ENCODE results near the gene MINK1.
A peak's percentile ranks its signal among the peaks of the same experiment; 100 is the strongest.

Gene MINK1

DNA sequence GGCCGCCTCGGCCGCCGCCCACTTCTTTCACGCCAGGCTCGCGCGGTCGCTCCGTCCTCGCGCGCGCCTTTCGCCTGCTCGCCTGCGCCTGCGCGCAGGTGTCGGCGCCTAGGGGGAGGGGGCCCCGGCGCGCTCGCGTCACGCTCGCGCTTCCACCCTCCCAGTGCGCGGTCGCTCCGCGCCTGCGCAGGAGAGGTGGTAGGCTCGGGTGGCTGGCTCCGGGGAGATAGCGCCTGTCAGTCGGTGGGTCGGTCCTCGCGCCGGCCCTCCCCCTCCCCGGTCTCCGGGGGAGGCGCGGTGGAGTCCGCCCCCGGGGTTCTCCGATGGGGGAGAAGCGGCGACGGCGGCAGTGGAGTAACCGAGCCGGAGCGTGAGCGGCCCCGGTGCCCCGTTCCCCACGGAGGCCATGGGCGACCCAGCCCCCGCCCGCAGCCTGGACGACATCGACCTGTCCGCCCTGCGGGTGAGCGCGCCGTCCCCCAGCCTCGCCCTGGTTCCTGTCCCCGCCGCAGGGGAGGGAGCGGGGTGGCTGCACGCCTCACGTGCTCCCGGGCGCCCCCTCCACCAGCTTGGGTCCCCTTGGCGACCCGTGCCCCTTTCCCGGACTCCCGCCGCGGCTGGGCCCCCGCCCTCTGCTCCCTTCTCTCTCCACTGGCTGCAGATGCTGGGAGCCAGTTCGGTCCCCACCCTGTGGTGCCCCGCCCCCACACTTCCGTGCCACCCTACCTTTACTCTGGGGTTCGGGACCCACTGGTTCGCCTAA lies at the start of gene MINK1:
Gene MINK1 (plus strand): TSS at position 163 of the 763 bp plus-strand sequence. CDS start 244 bp downstream, at position 407.
- peak; percentile 87 for DNase-seq

DNA sequence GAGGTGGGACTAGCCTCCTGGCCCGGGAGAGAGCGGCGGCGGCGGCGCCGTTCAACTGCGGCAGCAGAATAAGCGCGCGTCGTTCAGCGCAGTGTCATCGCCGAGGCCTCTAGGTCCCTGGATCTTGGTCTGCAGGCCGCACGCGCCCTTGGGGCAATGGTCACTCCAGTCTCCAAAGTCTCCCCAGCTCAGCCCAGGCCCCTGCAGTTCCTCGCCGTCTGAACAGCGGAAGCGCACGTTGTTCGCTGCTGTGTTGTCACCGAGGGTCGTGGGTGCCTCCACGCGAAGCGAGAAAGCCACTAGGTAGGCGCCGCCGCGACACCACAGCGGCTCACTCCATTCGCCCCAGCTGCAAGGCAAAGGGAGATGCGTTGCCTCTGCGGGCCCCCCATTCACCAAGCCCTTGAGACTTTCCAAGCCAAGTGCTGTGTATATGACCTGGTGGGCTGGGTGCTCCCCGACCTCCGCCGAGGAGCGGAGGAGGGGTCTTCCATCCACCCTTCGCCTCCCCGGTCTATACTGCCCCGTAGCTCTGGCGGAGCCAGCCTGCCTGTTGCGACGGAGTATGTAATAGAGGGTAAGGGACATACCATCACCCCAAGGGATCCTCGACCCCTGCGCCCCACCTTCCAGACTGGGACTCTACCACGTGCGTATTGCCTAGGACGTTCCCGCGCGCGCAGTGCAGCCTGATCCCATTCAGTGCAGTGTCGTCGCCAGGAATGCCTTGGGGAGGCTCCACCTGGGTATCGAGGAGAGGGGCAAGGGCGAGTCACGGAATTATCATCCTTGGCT lies 47.6 kb upstream of the MINK1 start:
- no peak for DNase-seq

- no peak for DNase-seq
Measured at GRCh38 chr17:4786106-4786511, 47.0 kb upstream of the MINK1 start, which contains the start of gene VMO1. TSS of gene VMO1 (minus strand) at chr17:4786364. CDS start at chr17:4786352, 12 bp downstream.

DNA sequence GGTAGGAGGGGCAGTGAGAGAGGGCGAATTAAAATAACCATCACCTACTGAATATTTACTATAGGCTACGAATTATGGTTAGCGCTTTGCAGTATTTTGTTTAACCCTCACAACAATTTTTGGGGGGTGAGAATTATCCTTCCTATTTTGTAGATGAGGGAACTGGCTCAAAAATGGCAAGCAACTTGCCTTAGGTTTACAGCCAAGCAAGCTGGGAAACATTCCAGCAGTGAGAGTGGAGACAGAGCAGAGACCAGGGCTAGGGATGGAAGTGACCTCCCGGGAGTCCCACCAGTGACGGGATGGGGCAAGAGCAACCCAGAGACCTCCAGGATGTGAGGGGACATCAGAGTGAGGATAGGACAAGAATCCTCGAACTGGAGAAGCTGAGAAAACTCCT lies 46.6 kb upstream of the MINK1 start:
- no peak for DNase-seq

DNA sequence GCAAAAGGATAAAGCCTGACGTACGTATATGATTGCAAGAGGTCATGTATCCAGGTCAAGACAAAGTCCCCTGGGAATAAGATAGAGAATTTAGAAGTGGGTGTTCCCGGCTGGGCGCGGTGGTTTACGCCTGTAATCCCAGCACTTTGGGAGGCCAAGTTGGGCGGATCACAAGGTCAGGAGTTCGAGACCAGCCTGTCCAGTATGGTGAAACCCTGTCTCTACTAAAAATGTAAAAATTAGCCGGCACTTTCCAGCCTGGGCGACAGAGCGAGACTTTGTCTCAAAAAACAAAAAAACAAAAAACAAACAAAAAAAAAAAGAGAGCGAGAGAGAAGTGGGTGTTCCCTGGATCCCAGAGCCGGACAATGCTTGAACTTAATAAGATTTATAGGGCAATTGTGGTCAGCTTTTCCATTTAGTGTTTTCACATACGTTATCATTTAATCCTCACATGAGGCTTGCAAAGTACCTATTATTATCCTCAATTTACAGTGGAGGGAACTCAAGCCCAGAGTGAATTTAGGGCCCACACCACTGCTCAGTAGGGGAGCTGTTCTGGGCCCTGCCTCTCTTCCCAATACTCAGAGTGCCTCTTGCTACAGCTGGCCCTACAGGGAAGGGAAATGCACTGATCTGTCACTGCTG lies 44.9 kb upstream of the MINK1 start:
- DNase-seq, result no peak

GRCh38 chr17:4788807-4789700 lies 44.1 kb upstream of the MINK1 start, which contains the start of gene GLTPD2:
TSS of gene GLTPD2 (plus strand) at chr17:4788964. CDS start at chr17:4789012, 48 bp downstream.
- no peak for DNase-seq

- no peak for DNase-seq
Measured at GRCh38 chr17:4789701-4789950, 43.5 kb upstream of the MINK1 start.

- peak; percentile 77 for DNase-seq
Measured at GRCh38 chr17:4789951-4790704, 43.0 kb upstream of the MINK1 start.

DNA sequence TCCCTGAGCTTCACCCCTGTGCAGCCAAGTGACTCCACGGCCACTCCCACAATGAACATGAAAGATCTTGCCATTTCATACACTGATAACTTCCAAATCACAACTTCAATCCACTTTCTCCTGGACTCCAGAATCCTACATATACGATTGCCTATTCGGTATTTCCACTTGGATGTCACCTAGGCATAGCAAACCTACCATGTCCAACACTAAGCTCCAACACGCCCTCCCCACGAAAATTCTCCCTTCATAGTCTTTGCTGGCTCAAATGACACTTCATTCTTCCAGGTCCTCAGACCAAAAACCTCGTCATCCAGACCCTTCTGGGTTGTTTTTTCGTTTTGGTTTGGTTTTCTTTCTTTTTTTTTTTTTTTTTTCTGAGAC lies 42.4 kb upstream of the MINK1 start:
- DNase-seq, result no peak

GRCh38 chr17:4795168-4795567 lies 38.0 kb upstream of the MINK1 start:
- no peak for DNase-seq

DNA sequence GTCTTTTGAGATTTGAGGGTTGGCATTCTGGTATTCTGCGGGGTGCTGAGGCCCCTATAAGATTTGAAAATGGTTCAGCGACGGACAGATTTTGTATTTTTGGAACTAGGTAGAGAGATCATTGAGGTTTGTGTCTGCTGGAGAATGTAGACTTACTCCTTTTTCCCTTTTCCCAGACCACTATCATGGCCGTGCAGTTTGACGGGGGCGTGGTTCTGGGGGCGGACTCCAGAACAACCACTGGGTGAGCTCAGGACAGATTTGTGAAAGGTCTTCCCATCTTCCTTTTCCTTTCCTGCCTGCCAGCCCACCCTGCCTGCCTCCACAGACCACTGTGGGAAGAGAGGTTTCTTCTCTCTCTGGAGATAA lies 36.6 kb upstream of the MINK1 start:
- no peak for DNase-seq

GRCh38 chr17:4800462-4801196 lies 32.5 kb upstream of the MINK1 start:
- DNase-seq, result no peak

- no peak for DNase-seq
Measured at GRCh38 chr17:4802228-4802627, 30.9 kb upstream of the MINK1 start, which contains the start of gene C17orf114. TSS of gene C17orf114 (minus strand) at chr17:4802328.

- DNase-seq, result no peak
Measured at GRCh38 chr17:4806456-4806776, 26.7 kb upstream of the MINK1 start.

DNA sequence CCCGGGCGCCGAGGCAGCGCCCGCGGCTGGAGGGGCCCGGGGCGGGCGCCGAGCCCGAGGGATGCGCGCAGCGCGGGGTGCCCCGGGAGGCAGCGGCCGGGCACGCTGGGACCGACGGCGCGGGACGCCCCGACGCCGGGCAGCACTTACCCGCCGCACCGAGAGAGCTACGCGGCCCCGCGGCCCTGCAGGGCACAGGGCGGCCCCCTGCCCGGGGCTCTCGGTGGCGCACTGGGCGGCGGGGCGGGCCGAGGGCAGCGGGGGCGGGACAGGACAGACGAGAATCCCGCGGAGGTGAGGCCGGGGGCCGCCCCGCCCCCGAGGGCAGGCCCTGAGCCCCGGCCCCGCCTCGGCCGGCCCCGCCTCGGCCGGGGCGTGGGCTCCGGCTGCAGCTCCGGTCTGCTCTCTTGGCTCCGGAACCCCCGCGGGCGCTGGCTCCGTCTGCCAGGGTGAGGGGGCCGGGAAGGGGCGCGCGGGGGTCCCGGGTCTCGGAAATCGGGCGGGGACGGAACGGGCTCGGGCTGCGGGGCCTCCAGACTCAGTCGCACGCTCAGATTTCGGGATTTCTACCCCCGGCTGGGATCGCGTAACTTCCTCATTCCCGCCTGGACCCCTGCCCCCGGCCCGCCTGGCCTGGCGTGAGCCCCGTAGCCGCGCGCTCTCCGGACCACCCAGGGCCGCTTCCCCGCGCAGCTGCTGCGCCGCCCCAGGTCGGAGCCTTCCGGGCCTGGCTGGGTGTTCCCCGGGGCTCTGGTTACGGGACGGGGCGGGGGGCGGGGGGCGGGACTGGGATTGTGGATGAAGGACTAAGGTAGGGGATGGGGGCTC lies 26.1 kb upstream of the MINK1 start, which contains the start of gene PLD2:
Gene PLD2 (plus strand): TSS at position 376 of the 828 bp plus-strand sequence. CDS start 621 bp downstream, outside the sequence.
- peak; percentile 85 for DNase-seq

DNA sequence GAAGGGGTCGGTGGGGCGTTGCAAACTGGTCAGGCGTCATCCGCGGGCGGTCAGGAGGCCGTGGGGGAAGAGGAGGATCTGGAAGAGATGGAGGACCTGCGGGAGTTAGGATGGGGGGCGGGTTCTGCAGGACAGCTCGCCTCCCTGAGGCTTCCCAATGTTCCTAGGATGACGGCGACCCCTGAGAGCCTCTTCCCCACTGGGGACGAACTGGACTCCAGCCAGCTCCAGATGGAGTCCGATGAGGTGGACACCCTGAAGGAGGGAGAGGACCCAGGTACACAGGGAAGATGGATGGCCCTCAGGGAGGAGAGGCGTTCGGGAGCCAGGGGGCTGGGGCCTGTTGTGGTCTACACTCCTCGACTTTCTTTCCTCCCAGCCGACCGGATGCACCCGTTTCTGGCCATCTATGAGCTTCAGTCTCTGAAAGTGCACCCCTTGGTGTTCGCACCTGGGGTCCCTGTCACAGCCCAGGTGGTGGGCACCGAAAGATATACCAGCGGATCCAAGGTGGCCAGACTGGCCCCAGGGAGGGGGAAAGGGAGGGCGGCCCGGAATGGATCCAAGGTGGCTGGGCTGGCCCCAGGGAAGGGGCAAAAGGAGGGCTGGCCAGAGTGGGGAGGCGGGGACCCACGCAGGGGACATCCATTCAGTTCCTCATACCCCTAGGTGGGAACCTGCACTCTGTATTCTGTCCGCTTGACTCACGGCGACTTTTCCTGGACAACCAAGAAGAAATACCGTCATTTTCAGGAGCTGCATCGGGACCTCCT lies 25.3 kb upstream of the MINK1 start:
- no peak for DNase-seq

DNA sequence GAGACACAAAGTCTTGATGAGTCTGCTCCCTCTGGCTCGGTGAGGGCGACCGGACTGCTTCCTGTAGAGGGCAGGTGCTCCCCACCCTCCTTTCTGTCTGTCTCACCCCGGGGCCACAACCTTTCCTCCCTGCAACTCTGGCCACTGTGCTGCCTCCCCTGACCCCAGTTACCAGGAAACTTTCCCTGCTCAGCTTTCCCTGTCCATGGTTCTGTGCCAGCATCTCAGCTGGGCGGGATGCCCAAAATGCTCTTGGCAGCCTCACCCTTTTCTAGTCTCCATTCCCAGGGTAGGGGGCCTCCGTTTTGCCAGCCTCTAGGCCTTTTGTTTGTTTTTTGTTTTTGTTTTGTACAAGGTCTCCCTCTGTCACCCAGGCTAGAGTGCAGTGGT lies 24.8 kb upstream of the MINK1 start:
- no peak for DNase-seq

GRCh38 chr17:4810696-4811290 lies 22.3 kb upstream of the MINK1 start:
- DNase-seq, result no peak

DNA sequence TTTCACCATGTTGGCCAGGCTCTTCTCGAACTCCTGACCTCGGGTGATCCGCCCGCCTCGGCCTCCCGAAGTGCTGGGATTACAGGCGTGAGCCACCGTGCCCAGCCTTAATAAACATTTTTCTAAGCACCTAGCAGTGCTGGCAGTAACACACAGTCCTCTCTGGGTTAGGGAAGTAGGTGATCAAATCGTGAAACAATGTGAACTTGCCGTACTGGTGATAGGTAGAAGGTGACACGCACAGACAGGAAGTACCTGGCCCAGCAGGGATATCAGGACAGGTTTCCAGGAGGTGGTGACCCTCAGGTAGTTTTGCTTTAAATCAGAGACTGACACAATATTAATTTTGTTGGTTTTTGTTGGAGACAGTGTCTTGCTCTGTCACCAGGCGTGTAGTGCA lies 21.7 kb upstream of the MINK1 start:
- DNase-seq, result no peak

Measured in activated CD8-positive, alpha-beta memory T cell treated with anti-CD3 and anti-CD28 coated beads, Interleukin-2, amount 50 U/mL, for 4 hours (primary cell).